GM12873 (cell line): ENCODE results near the gene RBM8A.

Experiments used
- TF ChIP-seq, protein P1 (sequence below): IDR thresholded peaks from 2 replicates; pipeline ENCODE4 v1.5.1; 2012; ENCODE audit warnings: low read depth, mild to moderate bottlenecking, moderate library complexity, low read length, control low read depth; ENCODE audit not compliant: insufficient read depth; ENCODE audit errors: missing control alignments

RBM8A gene

DNA sequence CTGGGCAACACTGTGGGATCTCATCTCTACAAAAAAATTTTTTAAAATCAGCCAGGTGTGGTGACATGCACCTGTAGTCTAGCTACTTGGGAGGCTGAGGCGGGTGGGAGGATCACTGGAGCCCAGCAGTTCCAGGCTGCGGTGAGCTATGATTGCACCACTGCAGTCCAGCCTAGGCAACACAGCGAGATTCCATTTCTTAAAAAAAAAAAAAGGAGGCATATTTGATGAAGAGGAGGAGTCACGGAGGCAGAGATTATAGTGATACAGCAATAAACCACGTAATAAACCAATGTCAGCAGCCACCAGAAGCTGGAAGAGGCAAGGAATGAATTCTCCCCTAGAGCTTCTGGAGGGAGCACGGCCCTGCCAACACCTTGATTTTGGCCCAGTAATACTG, 26.6 kb upstream of the RBM8A start:
- TF ChIP-seq, protein P1, sequence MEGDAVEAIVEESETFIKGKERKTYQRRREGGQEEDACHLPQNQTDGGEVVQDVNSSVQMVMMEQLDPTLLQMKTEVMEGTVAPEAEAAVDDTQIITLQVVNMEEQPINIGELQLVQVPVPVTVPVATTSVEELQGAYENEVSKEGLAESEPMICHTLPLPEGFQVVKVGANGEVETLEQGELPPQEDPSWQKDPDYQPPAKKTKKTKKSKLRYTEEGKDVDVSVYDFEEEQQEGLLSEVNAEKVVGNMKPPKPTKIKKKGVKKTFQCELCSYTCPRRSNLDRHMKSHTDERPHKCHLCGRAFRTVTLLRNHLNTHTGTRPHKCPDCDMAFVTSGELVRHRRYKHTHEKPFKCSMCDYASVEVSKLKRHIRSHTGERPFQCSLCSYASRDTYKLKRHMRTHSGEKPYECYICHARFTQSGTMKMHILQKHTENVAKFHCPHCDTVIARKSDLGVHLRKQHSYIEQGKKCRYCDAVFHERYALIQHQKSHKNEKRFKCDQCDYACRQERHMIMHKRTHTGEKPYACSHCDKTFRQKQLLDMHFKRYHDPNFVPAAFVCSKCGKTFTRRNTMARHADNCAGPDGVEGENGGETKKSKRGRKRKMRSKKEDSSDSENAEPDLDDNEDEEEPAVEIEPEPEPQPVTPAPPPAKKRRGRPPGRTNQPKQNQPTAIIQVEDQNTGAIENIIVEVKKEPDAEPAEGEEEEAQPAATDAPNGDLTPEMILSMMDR, result no peak

DNA sequence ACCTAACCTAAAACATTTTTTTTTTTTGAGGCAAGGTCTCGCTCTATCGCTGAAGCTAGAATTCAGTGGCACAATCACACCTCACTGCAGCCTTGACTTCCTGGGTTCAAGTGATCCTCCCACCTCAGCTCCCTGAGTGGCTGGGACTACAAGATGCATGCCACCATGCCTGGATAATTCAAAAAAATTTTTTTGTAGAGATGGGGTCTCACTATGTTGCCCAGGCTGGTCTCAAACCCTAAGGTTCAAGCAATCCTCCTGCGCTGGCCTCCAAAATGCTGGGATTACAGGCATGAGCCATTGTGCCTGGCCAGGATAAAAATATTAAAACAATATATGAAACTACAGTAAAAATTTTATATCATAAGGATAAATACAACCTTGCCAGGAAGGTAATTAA, 25.6 kb upstream of the RBM8A start:
- TF ChIP-seq, protein P1, result no peak

DNA sequence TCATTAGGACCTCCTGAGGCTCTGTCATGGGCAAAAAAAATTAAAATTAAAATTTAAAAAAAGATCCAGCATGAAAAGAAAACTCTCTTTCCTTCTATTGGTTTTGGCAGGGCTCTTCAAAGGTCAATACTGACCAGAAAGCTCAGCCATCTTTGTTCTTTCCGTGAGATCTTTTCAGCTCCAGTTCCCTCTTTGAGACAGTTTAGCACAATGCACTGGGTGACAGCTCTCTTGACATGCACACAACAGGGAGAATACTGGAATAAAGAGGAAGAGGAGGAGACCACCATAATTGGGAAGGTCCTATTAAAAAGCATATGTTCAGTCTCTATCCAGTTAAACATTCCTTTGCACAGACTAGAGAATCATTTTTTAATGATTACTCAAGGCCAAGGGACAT, 24.2 kb upstream of the RBM8A start:
- TF ChIP-seq, protein P1, result no peak

DNA sequence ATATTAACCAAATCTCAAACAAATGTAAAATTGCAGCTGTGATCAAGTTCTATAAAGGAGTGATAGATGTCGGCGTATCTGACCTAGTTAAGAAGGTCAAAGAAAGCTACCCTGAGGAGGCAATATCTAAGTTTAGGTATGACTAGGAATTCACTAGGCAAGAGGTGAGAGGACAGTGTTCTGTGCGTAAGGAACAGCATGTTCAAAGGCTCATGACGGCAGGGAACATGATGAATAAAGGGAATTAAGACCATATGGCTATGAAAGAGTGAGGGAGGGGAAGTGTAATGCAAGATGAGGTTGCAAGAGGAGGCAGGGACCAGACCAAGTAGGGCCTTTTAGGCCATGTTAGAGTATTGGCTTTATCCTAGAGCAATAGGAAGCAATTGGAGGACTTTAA, 21.9 kb upstream of the RBM8A start:
- TF ChIP-seq, protein P1, result no peak

DNA sequence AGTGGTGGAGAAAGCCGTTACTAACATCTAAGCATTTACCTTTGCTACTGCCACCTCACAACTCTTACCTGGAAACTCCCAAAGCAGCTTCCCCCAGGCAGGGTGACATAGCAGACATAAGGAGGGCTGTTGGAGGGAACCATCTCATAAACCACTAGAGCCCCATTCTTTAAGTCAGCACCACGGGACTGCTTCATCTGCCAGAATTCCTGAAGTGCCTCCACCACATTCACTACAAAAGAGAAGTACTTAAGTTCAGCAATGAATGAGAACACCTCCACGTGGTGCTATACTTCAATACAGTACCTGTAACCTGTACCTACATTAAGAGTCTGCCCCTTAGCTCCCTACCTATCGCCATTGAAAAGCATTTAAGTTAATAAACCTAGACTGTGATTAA, 20.3 kb upstream of the RBM8A start:
- TF ChIP-seq, protein P1, result no peak

DNA sequence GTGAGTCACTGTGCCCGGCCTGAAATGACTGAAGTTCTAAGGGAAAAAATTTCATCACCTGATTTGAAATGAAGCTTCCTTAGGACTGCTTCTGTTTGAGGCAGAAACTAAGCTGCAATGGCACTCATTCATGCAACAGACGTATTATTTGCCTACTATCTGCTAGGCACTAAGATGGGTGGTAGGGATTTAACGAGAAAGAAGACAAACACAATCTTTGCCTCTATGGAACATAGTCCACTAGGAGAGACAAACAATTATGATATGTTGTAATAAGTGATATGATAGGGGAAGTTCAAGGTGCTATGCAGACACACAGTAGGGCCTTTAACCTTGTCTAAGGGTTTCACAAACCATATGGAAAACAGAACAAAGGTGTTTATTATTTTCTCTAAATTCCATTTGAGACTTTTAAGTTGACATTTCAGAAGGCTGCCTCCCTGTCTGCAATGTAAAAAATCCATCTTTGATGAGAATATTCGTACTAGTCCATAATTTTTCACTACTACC, 19.2 kb upstream of the RBM8A start:
- TF ChIP-seq, protein P1, result no peak

DNA sequence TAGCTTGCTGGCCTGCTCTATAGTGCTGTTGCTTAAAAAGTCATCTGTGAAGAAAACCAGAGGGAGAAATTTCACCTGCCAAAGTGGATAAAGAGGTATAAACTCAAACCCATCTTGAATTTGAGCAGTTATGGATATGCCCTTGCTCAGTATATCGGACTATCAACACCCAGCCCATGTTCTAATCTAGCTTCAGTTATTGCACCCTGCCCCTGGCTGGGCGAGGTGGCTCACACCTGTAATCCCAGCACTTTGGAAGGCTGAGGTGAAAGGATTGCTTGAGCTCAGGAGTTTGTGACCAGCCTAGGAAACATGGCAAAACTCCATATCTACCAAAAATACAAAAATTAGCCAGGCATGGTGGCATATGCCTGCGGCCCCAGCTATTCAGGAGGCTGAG, 17.2 kb upstream of the RBM8A start:
- TF ChIP-seq, protein P1, result no peak

DNA sequence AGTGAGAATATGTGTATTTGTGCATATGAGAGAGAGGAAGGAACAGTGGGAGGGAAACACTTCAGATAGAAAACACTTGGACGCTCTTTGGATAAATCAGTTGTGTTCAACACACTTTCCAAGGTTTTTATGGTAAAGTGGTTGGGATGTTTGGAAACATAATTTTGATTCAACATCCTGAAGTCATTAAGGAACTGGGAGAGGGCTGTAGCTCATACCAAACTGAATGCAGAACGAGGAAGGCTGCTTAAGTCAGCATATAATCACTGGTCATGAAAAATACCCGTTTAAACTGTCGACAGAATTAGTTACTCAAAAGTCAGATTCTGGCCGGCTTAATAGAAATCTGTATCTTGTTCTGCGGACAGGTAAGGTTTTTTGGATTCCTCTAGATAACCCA, 15.6 kb upstream of the RBM8A start:
- TF ChIP-seq, protein P1, result no peak
